ENCODE results near the gene SMG5.

DNA sequence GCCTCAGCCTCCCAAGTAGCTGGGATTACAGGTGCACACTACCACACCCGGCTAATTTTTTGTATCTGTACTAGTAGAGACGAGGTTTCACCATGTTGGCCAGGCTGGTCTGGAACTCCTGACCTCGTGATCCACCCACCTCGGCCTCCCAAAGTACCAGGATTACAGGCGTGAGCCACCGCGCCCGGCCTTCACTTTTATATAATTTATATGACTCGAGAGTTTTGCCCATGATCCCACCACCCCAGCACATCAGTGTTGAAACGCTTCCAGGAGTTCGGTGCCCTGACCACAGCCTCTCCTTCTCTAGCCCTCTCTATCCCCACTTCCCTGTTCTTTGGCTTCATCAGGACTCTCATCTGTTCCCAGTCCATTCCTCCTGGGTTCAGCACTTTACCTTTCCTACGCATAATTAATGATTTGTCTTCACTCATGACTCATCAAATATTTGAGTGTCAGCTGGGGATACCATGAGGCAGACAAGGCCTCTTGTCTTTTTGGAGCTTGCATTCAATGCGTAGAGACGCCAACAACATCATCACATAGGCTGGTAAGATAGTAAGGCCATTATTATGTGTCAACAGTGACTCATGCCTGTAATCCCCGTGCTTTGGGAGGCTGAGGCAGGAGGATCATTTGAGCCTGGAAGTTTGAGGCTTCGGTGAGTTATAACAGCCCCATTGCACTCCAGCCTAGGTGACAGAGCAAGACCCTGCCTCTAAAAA, 68.4 kb downstream of the SMG5 start:
- TF ChIP-seq, protein P1, sequence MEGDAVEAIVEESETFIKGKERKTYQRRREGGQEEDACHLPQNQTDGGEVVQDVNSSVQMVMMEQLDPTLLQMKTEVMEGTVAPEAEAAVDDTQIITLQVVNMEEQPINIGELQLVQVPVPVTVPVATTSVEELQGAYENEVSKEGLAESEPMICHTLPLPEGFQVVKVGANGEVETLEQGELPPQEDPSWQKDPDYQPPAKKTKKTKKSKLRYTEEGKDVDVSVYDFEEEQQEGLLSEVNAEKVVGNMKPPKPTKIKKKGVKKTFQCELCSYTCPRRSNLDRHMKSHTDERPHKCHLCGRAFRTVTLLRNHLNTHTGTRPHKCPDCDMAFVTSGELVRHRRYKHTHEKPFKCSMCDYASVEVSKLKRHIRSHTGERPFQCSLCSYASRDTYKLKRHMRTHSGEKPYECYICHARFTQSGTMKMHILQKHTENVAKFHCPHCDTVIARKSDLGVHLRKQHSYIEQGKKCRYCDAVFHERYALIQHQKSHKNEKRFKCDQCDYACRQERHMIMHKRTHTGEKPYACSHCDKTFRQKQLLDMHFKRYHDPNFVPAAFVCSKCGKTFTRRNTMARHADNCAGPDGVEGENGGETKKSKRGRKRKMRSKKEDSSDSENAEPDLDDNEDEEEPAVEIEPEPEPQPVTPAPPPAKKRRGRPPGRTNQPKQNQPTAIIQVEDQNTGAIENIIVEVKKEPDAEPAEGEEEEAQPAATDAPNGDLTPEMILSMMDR (IDR thresholded peaks at IDR 0.05) = no peak
- TF ChIP-seq EZH2phosphoT487 (IDR thresholded peaks at IDR 0.05) = no peak

All from neural progenitor cell (in vitro differentiated cells).